Measurements from ENCODE around the gene TXK.

TXK gene

DNA sequence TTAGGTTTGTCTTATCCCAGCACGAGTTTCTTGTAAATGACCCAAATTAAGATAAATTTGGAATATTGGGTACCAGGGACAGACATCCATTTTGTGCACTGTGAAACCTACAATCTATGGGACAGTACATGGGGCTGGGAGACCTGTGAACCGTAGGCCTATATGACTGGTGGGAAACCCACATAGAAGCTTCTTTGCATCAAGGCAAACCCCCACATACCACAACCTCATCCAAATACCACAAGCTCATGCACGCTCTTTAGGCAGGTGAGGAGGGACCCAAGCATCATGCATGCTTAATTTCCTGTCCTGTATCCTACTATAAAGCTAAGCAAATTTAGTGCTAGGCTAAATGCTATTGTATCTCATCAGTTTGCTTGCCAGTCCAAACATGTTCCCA is 69.7 kb downstream of the TXK start:
- DNase-seq (ENCODE audit: low spot score), result no peak
- TF ChIP-seq, protein P1, sequence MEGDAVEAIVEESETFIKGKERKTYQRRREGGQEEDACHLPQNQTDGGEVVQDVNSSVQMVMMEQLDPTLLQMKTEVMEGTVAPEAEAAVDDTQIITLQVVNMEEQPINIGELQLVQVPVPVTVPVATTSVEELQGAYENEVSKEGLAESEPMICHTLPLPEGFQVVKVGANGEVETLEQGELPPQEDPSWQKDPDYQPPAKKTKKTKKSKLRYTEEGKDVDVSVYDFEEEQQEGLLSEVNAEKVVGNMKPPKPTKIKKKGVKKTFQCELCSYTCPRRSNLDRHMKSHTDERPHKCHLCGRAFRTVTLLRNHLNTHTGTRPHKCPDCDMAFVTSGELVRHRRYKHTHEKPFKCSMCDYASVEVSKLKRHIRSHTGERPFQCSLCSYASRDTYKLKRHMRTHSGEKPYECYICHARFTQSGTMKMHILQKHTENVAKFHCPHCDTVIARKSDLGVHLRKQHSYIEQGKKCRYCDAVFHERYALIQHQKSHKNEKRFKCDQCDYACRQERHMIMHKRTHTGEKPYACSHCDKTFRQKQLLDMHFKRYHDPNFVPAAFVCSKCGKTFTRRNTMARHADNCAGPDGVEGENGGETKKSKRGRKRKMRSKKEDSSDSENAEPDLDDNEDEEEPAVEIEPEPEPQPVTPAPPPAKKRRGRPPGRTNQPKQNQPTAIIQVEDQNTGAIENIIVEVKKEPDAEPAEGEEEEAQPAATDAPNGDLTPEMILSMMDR (IDR thresholded peaks at IDR 0.05; ENCODE audit: extremely low read depth, missing control alignments), result no peak

DNA sequence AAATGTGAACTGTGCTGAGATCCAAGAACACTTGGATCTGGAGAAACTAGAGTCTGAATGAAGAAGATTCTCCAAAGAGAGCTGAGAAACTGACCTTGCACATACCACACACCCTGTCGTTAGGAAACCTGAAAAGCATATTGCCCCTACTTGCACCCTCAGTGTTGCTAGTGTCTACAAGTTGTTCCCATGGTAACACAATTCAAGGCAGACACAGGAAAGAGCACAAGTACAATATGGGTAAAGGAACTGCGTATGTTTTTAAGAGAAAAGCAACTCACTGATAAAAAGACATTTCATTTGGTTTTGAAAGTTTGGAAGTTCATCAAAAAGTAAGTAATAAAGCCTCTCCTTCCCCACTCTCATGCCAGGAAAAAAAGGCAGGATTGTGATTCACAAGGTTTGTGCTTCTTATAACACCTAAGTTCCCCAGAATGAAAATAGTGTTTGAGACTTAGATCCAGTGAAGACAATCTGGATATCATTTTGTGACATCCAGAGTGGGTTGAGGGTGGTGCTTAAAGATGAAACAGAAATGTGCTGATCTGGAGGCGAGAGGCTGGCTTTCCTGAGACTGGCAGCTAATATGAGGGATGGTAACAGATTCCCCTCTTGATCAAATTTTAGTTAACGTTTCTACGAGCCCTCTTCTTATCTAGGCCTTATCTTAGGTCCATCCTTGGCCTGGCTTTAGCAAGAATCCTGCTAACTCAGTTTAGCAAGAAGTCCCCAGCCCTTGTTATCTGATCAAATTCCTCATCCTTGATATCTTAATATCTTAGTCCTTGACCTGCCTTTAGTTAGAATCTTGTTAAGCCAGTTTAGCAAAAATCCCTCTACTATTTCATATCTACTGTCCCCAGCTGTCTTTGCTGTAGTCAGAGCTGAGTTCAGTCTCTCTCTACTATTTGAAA is 75.2 kb downstream of the TXK start:
- TF ChIP-seq, protein P1 (IDR thresholded peaks at IDR 0.05; ENCODE audit: extremely low read depth, missing control alignments), result no peak
- no peak for DNase-seq (ENCODE audit: low spot score)

DNA sequence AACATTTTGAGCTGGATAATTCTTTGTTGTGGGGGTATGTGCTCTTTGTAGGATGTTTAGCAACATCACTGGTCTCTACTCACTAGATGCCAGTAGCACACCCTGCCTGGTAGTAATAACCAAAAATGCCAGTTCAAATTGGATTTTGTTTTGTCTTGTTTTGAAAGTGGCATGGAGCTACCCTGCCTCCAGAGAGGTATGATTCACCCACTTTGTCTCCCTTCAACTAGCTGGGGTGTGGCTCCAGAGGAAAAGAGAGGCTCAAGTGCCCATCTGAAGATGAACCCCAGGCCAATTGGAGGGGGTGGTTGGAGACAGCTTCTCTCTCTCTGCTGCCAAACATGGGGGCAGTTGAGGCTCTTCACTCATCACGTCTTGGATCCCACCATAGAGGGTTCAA is 83.0 kb downstream of the TXK start:
- TF ChIP-seq, protein P1 (IDR thresholded peaks at IDR 0.05; ENCODE audit: extremely low read depth, missing control alignments), result no peak
- DNase-seq (ENCODE audit: low spot score), result no peak

DNA sequence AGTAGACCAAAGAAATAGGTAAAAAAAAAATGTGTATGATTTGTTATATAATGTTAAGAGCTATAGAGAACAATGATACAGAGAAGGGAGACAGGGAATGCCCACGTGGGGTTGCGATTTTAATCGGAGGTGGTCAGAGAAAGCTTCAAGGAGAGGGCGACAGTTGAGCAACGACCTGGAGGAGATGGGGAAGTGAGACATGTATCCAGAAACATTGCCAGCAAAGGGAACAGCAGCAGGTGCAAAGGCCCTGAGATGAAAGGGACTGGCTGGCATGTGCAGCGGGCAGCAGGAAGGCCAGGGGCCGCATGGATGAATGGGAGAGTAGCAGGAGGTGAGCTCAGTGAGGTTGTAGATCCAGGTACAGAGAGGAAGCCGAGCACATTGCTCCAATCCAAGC is 84.6 kb downstream of the TXK start:
- TF ChIP-seq, protein P1 (IDR thresholded peaks at IDR 0.05; ENCODE audit: extremely low read depth, missing control alignments), result no peak
- no peak for DNase-seq (ENCODE audit: low spot score)

DNA sequence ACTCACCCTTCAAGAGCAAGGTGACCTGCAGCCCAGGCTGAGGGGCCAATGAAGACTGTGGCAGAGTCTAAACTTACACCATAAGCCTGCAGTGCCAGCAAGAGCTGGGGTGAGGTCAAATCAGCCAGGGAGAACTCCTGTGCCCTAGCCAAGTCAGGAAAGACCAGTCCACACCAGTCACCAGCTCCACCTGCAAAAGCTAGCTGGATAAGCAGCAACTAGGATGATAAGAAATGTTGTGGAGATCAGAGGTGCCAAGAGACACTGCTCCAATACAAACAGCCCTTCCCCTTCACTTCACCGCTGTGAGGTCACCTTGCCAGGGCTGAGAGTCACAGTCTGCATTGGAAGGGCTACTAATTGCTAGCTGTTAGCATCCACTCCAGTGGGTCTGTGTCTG is 86.2 kb downstream of the TXK start:
- TF ChIP-seq, protein P1 (IDR thresholded peaks at IDR 0.05; ENCODE audit: extremely low read depth, missing control alignments), result no peak
- no peak for DNase-seq (ENCODE audit: low spot score)

DNA sequence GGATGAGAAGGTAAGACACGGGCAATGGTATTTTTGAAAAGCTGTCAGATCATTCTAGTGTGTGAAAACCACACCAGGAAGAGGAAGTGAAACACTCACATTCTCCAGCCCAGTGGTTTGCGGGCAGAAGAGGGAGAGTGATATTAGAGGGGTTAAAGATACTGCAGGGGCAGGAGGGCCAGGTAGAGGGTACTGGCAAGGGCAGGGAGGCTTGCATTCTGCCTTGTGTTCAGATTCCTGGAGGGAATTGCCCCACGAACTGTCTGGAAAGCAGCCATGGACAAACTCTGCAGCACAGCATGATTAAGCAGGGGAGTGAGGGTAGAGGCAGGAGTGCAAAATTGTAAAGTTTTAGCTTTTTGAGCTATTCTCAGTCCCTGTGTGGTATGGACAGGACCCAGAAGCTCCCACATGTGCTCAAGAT is 86.6 kb downstream of the TXK start:
- DNase-seq (ENCODE audit: low spot score), result peak; percentile 65
- TF ChIP-seq, protein P1 (IDR thresholded peaks at IDR 0.05; ENCODE audit: extremely low read depth, missing control alignments), result no peak

DNA sequence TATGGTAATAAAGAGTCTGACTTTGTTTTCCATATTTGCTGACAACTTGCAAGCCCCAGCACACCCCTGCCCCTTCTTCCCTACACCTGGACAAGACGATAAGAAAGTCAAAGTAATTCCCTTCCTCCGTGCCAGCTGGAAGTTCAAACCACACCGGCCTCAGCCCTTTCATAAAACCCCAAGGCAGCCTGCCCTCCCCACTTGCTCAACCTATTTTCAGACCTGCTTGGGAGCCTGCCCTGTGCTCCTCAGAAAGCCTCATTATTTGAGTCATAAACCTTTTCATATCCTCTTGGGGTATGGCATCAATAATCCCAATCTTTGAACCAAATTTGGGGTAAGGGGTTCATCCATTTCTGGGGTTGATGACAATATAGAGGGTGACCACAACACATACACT is 88.0 kb downstream of the TXK start:
- DNase-seq (ENCODE audit: low spot score), result no peak
- TF ChIP-seq, protein P1 (IDR thresholded peaks at IDR 0.05; ENCODE audit: extremely low read depth, missing control alignments), result no peak
